Choroid plexus epithelial cell (primary cell): ENCODE measurements around the gene C1GALT1.

Experiments used
- DNase-seq: peaks from one replicate; pipeline ENCODE4 v3.0.0-alpha.2; 2010; ENCODE audit warnings: low read depth
- H3K4me3 ChIP-seq: 2 replicates; pipeline ENCODE4 v1.5.1; 2011; ENCODE audit warnings: low read depth, mild to moderate bottlenecking, control low read depth, low read length, moderate library complexity
- TF ChIP-seq, protein P1 (sequence below): conservative IDR thresholded peaks from 2 replicates; pipeline ENCODE4 v1.5.1; 2011; ENCODE audit warnings: low read depth, mild to moderate bottlenecking, control low read depth, inconsistent platforms, low read length, moderate library complexity

C1GALT1 gene

DNA sequence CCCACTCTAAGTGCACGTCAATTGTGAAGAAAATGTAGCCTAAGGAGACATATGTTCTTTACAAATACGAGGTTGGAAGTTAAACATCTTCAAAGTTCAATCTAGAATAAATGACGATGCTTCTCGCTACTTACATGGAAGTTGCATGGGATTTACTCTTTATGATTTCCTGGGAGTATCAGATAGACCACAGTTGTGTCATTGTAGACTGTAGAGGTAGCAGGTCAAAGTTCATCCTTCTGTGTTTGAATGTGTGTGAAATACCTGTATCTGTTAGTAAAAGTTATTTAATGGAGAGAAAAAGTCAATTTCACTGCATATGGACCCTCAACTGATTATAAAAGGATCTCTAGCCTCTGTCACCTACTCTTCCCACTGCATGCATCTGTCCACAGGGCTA lies 112.6 kb downstream of the C1GALT1 start:
- H3K4me3 ChIP-seq, result no peak overlapping the region
- DNase-seq, result no peak
- TF ChIP-seq, protein P1, sequence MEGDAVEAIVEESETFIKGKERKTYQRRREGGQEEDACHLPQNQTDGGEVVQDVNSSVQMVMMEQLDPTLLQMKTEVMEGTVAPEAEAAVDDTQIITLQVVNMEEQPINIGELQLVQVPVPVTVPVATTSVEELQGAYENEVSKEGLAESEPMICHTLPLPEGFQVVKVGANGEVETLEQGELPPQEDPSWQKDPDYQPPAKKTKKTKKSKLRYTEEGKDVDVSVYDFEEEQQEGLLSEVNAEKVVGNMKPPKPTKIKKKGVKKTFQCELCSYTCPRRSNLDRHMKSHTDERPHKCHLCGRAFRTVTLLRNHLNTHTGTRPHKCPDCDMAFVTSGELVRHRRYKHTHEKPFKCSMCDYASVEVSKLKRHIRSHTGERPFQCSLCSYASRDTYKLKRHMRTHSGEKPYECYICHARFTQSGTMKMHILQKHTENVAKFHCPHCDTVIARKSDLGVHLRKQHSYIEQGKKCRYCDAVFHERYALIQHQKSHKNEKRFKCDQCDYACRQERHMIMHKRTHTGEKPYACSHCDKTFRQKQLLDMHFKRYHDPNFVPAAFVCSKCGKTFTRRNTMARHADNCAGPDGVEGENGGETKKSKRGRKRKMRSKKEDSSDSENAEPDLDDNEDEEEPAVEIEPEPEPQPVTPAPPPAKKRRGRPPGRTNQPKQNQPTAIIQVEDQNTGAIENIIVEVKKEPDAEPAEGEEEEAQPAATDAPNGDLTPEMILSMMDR, result no peak
